SHP77 (cell line): ENCODE measurements around the gene LHFPL3.

Experiments used
- DNase-seq, 2 experiments: peaks; one replicate each; lab custom pipeline; 2025; lab: John Stamatoyannopoulos, UW

The LHFPL3 gene

DNA sequence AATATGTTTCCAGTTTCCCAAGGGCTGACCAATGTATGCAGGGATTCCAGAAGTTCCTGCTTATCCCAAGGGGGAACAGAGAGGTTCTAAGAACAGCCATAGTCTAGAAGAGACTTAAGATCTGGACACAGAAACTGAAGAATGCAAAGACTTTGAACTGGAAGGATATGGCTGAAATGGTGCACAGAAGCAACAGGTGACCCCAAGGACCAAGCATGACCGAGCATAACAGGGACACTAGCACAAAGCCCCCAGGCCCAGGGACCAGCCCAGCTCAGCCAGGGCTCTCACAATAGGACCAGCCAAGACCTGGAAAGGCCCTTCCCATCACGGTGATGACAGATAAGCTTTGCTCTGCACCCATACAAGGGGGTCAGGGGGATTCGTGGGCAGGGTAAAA, 472.6 kb downstream of the LHFPL3 start:
- DNase-seq = no peak

DNA sequence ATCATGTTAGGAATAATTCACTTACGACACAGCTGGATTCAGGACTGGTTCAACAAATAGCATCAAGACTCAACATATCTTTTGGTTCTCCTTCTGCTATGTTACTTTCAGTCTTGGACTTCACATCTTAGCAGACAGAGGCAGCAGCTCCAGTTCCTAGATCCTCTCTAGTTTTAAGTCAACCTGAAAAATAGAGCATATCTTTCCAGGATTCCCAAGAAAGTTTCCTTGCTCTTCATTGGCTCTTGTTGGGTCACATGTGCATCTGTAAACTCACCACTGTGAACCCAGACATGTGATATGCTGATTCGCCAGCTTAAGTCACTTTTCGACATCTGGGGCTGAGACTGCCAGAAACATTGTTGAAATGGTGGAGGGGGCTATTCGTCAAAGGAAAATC, 475.5 kb downstream of the LHFPL3 start:
- no peak for DNase-seq

DNA sequence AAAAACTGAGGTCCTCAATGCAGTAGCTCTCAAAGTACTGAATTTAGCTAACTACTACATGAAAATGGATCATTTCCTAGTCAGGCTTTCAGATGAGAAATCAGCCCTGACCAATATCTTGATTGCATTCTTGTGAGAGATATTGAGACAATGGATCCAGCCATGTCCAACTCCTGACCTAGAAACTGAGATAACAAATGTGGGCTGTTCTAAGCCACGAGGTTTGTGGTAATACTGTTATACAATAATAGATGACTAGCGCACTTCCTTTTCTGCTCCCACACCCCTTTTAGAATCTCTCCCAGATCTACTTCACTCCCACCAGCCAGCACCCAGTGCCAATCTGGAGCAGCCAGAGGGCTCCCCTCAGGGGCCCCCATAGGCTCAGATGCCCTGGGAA, 476.3 kb downstream of the LHFPL3 start:
- no peak for DNase-seq

DNA sequence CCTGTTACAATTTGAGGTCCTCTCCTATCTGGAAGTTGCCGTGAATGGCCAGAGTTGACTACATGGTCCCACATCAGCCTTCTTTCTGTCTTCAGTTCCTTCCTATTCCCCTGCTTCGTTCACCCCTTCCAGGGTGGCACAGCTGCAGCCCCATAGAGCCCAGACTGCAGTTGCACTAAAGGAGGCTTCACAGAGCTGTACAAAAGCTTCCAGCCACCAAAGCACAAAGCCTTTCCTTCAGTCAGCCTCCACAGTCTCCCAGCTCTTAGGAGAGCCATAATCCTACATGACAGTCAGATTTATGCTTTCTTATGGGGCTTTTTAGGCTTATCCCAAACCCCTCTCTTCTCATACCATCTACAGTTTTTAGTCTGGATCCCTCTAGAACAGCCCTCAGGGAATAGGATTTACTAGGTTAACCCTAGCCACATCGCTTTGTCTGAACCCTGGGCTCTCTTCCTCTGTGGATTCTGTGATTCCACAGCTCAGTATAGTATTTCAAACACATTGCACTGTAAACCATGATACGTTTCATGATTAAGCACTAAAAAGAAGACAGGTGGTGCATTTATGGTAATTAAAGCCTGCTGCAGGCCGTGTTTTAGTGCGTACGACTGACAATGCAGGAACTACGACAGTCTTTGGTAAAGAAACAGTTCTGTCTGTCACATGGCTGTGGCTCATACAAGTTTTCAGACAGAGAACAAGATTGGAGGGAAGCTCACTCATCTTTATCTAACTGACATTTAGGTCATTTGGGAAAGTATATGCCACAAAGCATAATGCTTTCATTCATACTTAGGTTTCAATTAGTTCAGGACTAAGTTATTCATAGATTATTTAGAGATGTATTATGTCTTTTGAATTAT, 477.3 kb downstream of the LHFPL3 start:
- DNase-seq = no peak

DNA sequence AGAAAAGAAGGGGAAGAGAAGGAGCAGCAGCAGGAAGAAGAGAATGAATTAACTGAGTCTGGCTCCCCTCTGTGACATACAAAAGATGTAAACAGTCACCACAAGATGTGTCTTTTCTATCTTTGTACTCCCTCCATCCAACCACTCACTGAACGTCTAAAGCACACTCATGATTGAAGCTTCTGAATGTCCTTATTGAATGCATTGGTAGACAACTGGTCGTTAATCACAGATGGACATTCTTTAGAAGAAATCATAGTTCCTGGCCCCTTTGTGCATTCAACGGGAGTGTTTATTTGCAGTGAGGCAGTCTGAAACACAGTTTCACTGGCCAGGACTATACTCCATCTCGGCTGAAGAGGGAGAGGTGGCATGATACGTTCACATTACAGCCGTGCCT, 479.3 kb downstream of the LHFPL3 start:
- DNase-seq = no peak

DNA sequence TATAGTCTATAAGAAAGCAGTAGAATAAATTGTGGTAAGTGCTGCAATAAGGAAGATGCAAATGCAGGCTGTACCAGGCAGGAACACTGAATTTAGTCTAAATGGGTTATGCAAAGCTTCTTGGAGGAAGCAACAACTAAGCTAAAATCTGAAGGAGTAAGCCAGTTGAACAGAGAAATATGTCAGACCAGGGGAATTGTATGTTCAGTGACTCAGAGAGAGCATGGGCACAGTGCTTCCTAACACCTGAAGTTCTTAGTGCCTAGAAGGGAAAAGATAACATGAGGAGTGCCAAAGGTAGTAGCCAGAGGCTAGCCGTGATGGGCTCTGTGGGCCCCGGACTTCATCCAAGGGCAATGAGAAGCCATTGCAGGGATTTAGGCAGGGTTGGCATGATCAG, 481.5 kb downstream of the LHFPL3 start:
- no peak for DNase-seq

DNA sequence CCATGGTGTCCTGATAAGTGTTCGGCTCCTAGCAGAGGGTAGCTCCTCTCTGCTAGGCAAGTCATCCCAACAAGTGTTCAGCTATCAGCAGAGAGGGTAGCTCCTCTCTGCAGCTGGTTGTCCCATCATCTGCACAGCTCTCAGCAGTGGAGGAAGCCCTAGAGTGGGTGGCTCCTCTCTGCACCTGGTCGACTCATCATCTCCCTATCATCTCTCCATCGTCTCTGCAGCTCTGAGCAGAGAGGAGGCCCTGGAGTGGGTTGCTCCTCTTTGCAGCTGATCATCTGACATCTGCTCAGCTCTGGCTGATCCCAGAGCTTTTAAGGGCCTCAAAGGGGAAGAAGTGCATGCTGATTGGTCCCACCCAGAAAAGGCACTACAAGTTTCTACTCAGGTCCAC, 485.7 kb downstream of the LHFPL3 start:
- no peak for DNase-seq

DNA sequence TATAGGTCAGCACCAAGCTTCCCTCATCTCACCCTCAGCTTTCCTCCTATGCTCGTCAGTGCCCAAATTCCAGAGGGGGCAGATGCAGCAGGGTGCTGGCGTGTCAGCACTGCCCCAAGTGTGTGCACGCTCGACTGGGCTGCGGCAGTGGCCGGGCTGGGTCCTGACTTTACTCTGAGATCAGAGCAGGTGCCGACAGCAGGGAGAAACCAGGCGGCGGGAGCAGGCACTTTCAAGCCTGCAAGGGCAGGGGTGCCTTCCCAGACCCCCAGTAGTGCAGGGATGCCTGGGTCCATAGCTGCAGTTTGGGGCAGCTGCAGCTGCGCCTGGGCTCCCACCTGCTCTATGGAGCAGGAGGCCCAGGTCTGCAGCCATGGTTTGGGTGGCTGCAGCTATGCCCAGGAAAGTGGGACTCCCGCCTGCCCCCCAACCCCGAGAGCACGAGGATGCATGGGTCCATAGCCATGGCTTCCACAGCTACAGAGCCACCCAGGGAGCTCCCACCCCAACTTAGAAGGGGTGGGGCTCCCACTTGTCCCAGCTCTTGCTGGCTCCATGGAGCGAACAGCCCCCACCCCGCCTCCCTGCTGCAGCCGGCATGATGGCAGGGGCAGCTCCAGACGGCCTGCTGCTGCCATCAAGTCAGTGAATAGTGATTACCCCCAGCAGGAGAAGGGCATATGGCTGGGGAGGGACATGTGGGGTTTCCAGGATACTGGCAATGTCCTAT, 486.4 kb downstream of the LHFPL3 start:
- DNase-seq = no peak

DNA sequence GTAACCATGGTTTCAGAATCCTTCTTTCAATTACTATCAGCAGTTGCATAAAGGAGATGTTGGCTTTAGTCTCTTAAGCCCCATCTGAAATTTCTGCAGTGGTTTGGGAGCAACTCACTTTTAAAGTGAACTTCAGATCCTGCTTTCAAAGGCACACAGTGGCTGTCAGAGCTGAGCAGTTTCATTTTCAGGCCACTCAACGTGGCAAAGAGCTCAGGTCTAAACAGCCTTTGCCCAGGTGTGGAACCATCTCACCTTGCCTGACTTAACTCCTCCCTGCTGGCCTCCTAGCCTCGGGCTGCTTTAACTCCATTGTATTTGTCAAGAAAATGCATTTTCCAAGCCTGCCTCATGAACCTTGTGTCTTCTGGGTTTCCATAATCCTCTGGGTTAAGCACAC, 488.1 kb downstream of the LHFPL3 start:
- no peak for DNase-seq

DNA sequence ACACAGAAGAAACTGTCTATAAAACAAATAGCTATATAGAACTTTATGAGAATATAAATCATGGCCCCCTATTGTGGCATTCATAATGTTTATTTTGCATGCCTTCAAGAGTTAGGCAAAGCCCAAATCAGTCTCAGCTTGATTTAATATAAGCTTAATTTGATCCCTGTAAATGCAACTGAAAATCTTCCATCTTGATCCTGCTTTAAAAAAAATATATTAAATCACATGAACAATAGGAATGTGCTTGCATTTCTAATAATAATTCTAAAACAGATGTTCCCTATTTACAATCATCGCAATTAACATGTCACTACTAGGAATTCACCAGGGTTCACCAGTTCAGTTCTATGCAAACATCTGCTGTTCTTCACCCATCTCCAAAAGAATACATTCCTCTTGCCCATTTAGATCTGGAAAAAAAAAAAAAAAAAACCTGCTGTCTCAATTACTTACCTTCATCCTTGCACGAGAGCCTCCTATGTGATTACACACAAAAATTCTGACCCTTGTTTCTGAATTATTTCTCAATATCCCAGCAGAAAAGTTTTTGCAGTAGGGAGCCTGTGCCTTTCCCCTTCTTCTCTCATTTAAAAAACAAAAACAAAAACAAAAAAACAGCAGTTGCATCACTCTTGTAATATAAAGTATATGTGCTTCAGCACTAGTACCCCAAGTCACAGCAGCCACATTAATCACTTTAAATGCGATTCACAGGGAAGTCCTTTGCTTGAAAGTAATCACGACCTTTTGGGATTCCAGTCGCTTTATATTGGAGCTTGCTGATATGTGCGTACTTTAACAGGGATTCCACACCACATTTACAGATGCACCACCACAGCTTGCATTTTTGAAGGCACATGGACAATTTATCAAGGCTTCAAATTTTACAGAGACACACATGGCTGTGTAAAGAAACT, 490.8 kb downstream of the LHFPL3 start:
- no peak for DNase-seq

DNA sequence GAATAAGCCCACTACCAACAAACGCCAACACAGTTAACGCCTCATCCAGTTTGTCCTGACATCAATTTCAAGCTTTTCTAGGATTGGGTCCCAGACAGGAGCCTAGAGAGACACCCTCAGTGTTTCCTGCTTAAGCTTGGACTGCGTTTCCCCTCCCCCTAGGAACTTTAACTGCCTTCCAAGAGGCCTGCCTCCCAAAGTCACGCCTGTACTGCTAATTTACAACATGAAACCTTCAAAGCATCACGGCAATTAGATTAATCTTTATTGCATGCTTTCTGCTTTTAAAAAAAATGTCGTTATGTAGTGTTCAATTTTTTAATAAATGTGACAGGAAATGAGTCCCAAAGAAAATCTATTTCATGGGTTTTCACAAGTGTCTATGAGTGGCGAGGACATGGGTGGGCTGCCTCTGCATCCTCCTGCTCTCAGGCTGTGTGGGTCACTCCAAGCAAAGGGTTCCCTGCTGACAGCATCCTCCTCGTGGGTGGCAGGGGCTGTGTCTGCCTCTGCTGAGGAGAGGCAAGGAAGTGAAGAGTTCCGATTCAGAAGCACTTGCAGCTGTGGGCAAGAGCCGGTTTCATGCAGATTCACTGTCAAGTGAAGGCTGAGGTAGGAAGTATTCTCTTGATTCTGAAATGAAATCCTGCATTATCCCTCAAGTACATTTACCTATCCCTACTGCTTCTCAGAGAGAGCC, 492.6 kb downstream of the LHFPL3 start:
- DNase-seq = no peak

DNA sequence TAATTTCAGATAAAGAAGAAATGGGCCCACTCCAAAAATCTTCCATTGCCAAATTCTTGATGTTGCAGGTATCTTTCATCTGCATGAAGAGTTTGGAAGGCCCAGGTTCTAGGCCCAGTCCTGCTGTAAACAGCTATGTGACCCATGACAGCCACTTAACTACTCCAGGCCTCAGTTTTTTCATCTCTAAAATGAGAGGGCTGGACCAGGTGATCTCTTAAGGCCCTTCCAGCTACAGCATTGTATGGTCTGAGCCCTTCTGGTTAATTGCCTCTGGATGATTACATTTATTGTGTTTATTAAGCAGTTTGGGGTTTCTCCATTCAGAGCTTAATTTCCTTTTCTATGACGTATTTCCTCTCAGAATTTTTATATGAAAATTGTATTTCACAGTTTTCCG, 494.8 kb downstream of the LHFPL3 start:
- DNase-seq = no peak

DNA sequence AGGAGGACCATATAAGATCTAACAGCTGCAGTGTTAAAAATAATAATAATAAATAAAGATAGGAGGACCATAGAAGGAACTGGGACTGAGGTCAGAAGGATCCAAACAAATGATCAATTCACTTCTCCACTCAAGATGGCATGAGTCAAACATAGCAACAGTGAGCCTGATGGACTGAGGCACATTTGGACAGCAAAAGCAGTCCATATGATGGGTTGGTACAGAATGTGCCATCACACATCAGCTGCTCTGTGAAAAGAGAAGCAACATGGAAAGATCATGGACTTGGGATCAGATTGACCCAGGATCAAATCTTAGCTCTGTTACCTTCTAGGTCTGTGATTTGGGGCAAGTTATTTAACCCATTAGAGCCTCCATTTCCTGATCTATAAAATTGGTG, 496.7 kb downstream of the LHFPL3 start:
- DNase-seq = no peak

DNA sequence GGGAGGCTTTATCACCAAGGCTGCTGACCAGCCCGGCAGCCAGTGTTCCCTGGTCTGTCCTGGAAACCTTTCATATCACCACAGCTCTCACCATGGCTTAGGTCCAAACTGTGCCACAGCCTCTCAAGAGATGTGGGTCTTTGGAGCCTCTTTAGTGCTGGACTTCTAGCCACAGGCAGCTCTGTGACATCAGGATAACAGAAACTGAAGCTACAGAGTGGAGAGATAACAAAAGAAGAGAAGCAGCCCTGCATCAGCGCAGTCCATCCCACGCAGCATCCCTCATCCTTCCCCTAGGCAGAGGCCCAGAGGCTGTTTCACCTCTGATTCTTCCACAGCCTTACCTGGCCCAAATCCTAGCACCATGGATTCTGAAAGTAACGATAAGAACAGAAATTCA, 497.7 kb downstream of the LHFPL3 start:
- no peak for DNase-seq

DNA sequence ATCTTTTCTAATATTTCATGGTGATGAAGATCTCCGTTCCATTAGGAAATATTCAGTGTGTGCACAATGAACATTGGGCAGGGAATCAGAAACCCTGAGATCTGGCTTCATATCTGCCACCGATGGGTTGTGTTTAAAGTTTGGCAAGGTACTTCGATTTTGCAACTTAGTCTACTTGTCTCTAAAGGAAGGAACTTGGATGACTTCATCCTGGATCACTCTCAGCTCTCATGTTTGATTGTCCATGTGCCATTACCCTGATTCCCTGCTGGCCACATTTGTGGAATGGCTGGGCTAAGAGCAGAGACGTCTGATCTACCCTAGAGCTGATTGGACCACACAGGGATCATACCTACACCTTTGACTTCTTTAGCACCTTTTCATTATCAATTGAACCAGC, 508.6 kb downstream of the LHFPL3 start:
- no peak for DNase-seq

DNA sequence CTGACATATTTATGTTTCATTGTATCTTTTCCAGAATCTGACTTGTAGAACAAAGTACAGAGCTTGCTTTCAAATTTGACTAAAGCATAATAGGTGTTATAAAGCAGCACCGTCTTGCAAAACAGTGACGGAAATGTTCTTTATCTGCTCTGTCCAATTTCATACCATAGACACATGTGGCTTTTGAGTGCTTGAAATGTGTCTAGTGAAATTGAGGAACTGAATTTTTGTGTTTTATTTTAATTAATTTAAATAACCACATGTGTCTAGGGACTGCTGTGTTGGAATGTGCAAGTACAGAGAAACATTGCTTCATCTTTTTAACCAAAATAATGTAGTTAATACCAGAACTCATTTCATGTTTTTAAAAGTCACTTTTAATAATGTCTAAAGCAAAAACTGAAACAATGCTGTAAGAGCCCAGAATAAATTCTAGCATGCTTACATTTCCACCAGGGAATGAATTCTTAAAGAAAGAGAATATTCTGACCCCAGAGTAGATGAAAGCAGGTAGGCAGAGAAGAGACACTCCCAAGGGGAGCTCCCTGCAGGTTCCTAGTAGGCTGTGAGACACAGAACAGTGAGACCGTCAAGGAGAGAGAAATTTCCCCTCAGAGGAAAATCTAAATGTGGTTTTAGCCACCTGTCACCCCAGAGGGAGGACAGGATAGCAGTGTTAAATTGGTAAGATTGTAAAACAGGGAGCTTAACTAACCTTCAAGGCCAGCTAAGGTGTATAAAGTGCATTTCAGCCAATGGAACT, 510.3 kb downstream of the LHFPL3 start:
- DNase-seq = no peak

DNA sequence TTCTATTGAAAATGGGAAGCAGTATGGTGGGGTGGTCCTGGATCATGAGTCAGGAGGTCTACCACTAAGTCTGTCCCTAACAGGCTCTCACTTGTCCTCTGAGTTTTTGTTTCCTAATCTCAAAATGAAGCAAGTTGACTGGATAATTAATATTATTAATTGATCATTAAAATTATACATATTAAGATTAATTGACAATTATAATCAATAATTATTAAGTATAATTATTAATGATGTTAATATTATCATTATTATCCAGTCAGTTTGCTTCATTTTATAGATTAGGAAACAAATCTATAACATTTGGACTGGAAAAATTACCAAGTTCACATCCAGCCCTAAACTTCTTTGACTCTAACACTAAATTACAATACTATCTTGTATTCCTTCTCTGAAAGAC, 511.4 kb downstream of the LHFPL3 start:
- DNase-seq = no peak

DNA sequence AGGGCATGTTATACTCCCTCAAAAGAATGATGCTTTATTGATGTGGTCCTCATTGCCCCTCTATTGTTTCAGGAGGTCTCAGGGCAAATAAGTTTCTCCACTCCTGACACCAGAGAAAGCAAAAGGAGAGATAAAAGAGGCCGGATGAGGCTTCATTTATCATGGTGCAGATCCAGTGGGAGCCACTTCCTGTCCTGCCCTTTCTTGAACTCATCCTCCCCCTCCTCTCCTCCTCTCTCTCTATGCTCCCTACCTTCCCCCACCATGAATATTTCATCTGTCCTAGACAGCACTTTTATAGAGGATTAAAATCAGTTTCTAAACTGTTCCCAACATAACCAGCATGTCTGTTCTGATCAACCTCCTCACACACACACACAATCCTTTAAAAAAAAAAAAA, 513.4 kb downstream of the LHFPL3 start:
- DNase-seq = no peak

DNA sequence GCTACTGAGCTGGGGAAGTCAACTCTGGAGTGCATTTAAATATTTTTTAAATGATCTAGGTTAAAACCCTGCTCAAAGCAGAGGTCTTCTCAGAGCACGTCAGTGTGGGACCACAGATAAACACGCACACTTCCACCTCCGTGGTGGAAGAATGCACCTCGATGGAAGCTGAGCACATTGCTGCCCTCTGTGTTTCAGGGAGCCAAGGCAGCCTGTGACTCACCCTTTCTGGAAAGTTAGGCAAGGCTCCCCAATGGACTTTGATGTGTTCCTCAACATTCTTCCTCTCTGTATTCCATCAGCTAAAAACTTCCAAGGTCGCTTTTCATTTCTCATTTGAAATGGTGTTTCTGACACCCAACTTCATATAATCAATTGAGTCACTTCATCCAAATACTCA, 514.8 kb downstream of the LHFPL3 start:
- DNase-seq = no peak

DNA sequence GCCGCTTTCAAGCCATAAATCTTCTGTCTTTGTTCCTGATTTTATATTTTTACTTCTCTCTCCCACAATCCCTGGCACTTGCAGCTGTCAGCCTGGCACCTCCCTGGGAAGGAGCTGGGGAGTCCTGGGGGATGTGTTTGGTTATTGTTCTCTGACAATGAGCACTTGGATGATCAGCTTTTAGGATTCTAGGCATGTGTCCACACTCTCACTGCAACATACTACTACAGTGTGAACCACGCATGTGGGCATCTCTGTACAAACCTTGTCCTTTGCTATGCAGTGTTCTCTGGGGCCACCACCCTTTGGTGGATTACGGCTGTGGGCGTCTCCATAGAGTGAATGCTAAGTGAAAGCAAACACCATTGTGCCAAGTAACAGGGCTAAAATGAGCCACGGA, 517.2 kb downstream of the LHFPL3 start:
- DNase-seq = no peak

DNA sequence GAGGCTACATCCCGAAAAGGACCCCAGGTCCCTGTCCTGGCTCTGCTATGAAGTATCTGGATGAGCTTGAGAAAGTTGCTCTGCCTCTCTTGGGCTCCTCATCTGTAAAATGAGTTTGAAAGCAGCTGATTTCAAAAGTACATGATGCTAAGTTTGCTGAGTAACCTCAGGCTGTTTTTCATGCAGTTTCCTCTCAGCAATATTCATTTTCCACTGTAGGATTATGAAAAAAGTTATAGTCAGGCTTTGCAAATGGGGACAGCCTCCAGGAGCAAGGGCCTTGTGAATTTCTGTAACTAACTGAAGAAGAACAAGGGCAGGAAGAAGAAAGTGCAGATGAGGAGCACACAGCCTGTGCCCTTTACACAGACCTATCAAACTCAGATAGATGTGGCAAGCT, 518.3 kb downstream of the LHFPL3 start:
- DNase-seq = no peak
